HFFc6 (cell line): ENCODE measurements around the gene PPP1R7. TPM values are rescaled to one million over a fixed set of nuclear protein-coding genes. Genes with fewer than 3 reads are reported as not detected.

ENCODE experiments used
- DNase-seq: peaks from one replicate; pipeline ENCODE4 v3.0.0-alpha.2; 2018
- H3K27ac Mint-ChIP-seq: 2 replicates; pipeline ENCODE4 v1.8.0; 2020; ENCODE audit warnings: mild to moderate bottlenecking, mixed read lengths
- H3K27me3 Mint-ChIP-seq: 2 replicates; pipeline ENCODE4 v1.8.0; 2021; ENCODE audit warnings: mild to moderate bottlenecking, moderate library complexity, mixed read lengths; ENCODE audit not compliant: insufficient read depth
- H3K36me3 Mint-ChIP-seq: 2 replicates; pipeline ENCODE4 v1.8.0; 2021; ENCODE audit warnings: low read depth, mixed read lengths
- H3K4me1 Mint-ChIP-seq: 2 replicates; pipeline ENCODE4 v1.8.0; 2020; ENCODE audit warnings: low read depth, mixed read lengths
- H3K4me3 Mint-ChIP-seq: 2 replicates; pipeline ENCODE4 v1.8.0; 2020; ENCODE audit warnings: mild to moderate bottlenecking, moderate library complexity, mixed read lengths
- H3K9me3 Mint-ChIP-seq: 2 replicates; pipeline ENCODE4 v1.8.0; 2020; ENCODE audit warnings: mild to moderate bottlenecking, mixed read lengths
- total RNA-seq, 6 experiments: library from RNA; stranded (reverse); fragmentation: NEBNext Ultra II Directional; extraction: Animal tissue kit (Norgen Biotek cat#: 25700); gene quantifications; 2 replicates in 1 of 6; 3 replicates in 5 of 6; pipeline ENCODE4 v1.2.3, GENCODE V29; 2021
- TF ChIP-seq, protein P1 (sequence below): fragments of 200-600 bp; sonication (generic); IDR thresholded peaks from 2 replicates; pipeline ENCODE4 v1.5.0; 2021; ENCODE audit warnings: antibody characterized with exemption, mild to moderate bottlenecking

PPP1R7 gene
- total RNA-seq, 6 experiments from 2014 or later: 90.6 to 117 (median 103) TPM

GRCh38 chr2:241173557-241173956 is 23.3 kb downstream of the PPP1R7 start:
- H3K9me3 Mint-ChIP-seq: peaks cover 16% of the 10 kb centered on the region
- H3K4me1 Mint-ChIP-seq: peaks cover 8% of the 10 kb centered on the region
- no peak overlapping the region for H3K4me3 Mint-ChIP-seq
- peaks cover 44% of the 10 kb centered on the region for H3K36me3 Mint-ChIP-seq
- peaks cover 4% of the 10 kb centered on the region for H3K27me3 Mint-ChIP-seq
- TF ChIP-seq, protein P1, sequence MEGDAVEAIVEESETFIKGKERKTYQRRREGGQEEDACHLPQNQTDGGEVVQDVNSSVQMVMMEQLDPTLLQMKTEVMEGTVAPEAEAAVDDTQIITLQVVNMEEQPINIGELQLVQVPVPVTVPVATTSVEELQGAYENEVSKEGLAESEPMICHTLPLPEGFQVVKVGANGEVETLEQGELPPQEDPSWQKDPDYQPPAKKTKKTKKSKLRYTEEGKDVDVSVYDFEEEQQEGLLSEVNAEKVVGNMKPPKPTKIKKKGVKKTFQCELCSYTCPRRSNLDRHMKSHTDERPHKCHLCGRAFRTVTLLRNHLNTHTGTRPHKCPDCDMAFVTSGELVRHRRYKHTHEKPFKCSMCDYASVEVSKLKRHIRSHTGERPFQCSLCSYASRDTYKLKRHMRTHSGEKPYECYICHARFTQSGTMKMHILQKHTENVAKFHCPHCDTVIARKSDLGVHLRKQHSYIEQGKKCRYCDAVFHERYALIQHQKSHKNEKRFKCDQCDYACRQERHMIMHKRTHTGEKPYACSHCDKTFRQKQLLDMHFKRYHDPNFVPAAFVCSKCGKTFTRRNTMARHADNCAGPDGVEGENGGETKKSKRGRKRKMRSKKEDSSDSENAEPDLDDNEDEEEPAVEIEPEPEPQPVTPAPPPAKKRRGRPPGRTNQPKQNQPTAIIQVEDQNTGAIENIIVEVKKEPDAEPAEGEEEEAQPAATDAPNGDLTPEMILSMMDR: no peak
- no peak for DNase-seq
- no peak overlapping the region for H3K27ac Mint-ChIP-seq

DNA sequence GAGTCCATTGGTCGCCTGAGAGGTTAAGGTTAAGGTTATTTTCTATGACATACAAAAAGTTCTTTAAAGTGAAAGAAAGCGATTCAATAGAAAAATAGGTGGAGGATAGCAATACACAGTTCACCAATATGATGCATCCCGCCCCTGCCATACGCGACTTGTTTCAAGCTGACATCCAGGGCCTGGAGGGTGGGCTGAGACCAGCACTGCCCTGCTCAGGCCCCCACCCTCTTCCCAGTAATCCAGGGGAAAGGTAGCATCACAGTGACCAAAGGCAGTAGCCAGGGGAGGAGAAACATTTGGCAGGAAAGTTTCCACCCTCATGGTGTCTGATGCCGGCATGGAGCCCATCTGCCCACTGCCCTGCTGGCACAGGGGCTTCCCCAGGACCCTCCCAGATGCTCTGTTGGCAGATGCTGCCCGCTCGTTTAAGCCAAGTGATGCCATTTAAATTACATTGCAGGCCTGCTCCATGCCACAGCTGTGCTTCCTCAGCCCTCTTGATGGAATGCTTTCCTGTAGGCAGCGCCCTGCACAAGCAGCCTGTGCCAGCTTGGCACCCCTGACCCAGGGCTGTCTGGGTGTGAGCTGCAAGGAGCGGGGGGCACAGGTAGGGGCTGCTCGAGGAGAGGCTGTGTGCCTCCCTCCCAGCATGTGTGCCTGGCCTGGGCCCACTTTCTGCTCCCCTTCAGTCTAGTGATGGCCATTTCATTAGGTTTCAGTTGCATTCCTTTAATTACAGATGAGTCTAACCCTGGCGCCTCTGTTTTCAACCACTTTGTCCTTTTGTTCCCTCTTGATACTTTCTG is 27.5 kb downstream of the PPP1R7 start:
- peaks cover 8% of the 10 kb centered on the region for H3K4me1 Mint-ChIP-seq
- H3K4me3 Mint-ChIP-seq: no peak overlapping the region

GRCh38 chr2:241178961-241179360 is 28.7 kb downstream of the PPP1R7 start:
- peaks cover 2% of the 10 kb centered on the region for H3K4me1 Mint-ChIP-seq
- H3K27ac Mint-ChIP-seq: no peak overlapping the region
- peaks cover 1% of the 10 kb centered on the region for H3K27me3 Mint-ChIP-seq
- H3K36me3 Mint-ChIP-seq: peaks cover 21% of the 10 kb centered on the region
- TF ChIP-seq, protein P1: no peak
- H3K4me3 Mint-ChIP-seq: no peak overlapping the region
- DNase-seq: no peak
- H3K9me3 Mint-ChIP-seq: no peaks in the 10 kb centered on the region

More for the DNA sequence above, 27.5 kb downstream of the PPP1R7 start:
- TF ChIP-seq, protein P1: no peak
- no peaks in the 10 kb centered on the region for H3K9me3 Mint-ChIP-seq
- peaks cover 28% of the 10 kb centered on the region for H3K36me3 Mint-ChIP-seq
- no peak for DNase-seq
- no peak overlapping the region for H3K27ac Mint-ChIP-seq
- peaks cover 1% of the 10 kb centered on the region for H3K27me3 Mint-ChIP-seq

DNA sequence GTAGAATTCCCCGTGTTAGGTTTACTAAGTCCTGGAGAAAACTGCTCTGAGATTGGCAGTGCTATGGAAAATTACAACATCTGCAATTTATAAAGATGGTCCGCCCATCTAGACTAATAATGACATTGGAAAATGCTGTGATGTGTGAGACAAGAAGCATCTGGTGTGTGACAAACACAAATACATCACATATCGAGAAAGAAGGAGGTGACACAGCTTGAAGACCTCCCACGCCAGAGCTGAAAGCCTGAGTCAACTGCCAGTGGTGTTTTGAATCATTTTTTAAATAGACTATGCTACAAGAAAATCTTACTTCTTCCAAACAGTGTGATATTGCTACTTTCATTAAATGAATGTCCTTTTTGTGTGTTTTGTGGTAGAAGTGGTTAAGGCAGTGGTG is 29.6 kb downstream of the PPP1R7 start:
- H3K27me3 Mint-ChIP-seq: no peaks in the 10 kb centered on the region; the same call in 1 of the 2 replicates
- H3K9me3 Mint-ChIP-seq: no peaks in the 10 kb centered on the region
- H3K27ac Mint-ChIP-seq: no peak overlapping the region
- DNase-seq: no peak
- TF ChIP-seq, protein P1: no peak
- no peaks in the 10 kb centered on the region for H3K4me1 Mint-ChIP-seq
- no peak overlapping the region for H3K4me3 Mint-ChIP-seq
- peaks cover 16% of the 10 kb centered on the region for H3K36me3 Mint-ChIP-seq

GRCh38 chr2:241180495-241180894 is 30.2 kb downstream of the PPP1R7 start:
- TF ChIP-seq, protein P1: no peak
- DNase-seq: no peak
- no peak overlapping the region for H3K4me3 Mint-ChIP-seq
- no peaks in the 10 kb centered on the region for H3K4me1 Mint-ChIP-seq
- peaks cover 16% of the 10 kb centered on the region for H3K36me3 Mint-ChIP-seq
- no peaks in the 10 kb centered on the region for H3K9me3 Mint-ChIP-seq
- H3K27ac Mint-ChIP-seq: no peak overlapping the region
- H3K27me3 Mint-ChIP-seq: no peaks in the 10 kb centered on the region; the same call in 1 of the 2 replicates
